Measurements from ENCODE around the gene RELL2.

Gene RELL2

GRCh38 chr5:141623611-141624010 is 13.2 kb upstream of the RELL2 start:
- TF ChIP-seq CEBPB (IDR thresholded peaks at IDR 0.05): no peak
- TF ChIP-seq NFIC (IDR thresholded peaks at IDR 0.05): no peak
- no peak for TF ChIP-seq EGR1 (IDR thresholded peaks at IDR 0.05)

GRCh38 chr5:141628175-141628788 is 8.5 kb upstream of the RELL2 start:
- TF ChIP-seq NFIC (IDR thresholded peaks at IDR 0.05) (no peak), USF1 (IDR thresholded peaks at IDR 0.05) (no peak), EGR1 (IDR thresholded peaks at IDR 0.05) (no peak), EP300 (IDR thresholded peaks at IDR 0.05; ENCODE audit: borderline replicate concordance) (no peak), ZBTB7A (IDR thresholded peaks at IDR 0.05; ENCODE audit: low read depth) (no peak), CEBPB (IDR thresholded peaks at IDR 0.05) (no peak), FOXM1 (IDR thresholded peaks at IDR 0.05; ENCODE audit: borderline replicate concordance, low read depth) (no peak)

- TF ChIP-seq TEAD4 (IDR thresholded peaks at IDR 0.05) (no peak), TCF12 (IDR thresholded peaks at IDR 0.05; ENCODE audit: low read depth) (no peak), EP300 (IDR thresholded peaks at IDR 0.05; ENCODE audit: borderline replicate concordance) (no peak), FOXM1 (IDR thresholded peaks at IDR 0.05; ENCODE audit: borderline replicate concordance, low read depth) (no peak), USF1 (IDR thresholded peaks at IDR 0.05) (no peak), CREB1 (IDR thresholded peaks at IDR 0.05; ENCODE audit: low read depth) (no peak), CEBPB (IDR thresholded peaks at IDR 0.05) (no peak), REST (IDR thresholded peaks at IDR 0.05; ENCODE audit: low read depth) (no peak), EGR1 (IDR thresholded peaks at IDR 0.05) (no peak)
These were observed 6.1 kb upstream of the RELL2 start for GRCh38 chr5:141630570-141631140.

GRCh38 chr5:141632650-141633049 is 4.1 kb upstream of the RELL2 start:
- TF ChIP-seq NFIC (IDR thresholded peaks at IDR 0.05) (peak; percentile 56), RAD21 (IDR thresholded peaks at IDR 0.05; ENCODE audit: low read depth) (no peak)

- TF ChIP-seq EP300 (IDR thresholded peaks at IDR 0.05; ENCODE audit: borderline replicate concordance) (no peak), TAF1 (IDR thresholded peaks at IDR 0.05; ENCODE audit: low read depth) (no peak), MAX (IDR thresholded peaks at IDR 0.05) (no peak)
These were observed 2.8 kb upstream of the RELL2 start for GRCh38 chr5:141633871-141634561.

- no peak for TF ChIP-seq TEAD4 (IDR thresholded peaks at IDR 0.05)
- TF ChIP-seq REST (IDR thresholded peaks at IDR 0.05; ENCODE audit: low read depth): no peak
- TF ChIP-seq MAX (IDR thresholded peaks at IDR 0.05): no peak
- TF ChIP-seq YY1 (IDR thresholded peaks at IDR 0.05; ENCODE audit: low read depth): no peak
These were observed 2.1 kb upstream of the RELL2 start for GRCh38 chr5:141634720-141635119.

GRCh38 chr5:141635646-141636045 is 1.2 kb upstream of the RELL2 start:
- TF ChIP-seq CEBPB (IDR thresholded peaks at IDR 0.05): no peak
- TF ChIP-seq USF1 (IDR thresholded peaks at IDR 0.05): no peak
- TF ChIP-seq EGR1 (IDR thresholded peaks at IDR 0.05): no peak
- no peak for TF ChIP-seq YY1 (IDR thresholded peaks at IDR 0.05; ENCODE audit: low read depth)
- TF ChIP-seq EP300 (IDR thresholded peaks at IDR 0.05; ENCODE audit: borderline replicate concordance): no peak
- no peak for TF ChIP-seq CREB1 (IDR thresholded peaks at IDR 0.05; ENCODE audit: low read depth)
- TF ChIP-seq MAX (IDR thresholded peaks at IDR 0.05): no peak
- TF ChIP-seq TAF1 (IDR thresholded peaks at IDR 0.05; ENCODE audit: low read depth): no peak
